Activated CD4-positive, alpha-beta T cell treated with anti-CD3 and anti-CD28 coated beads, Interleukin-2, amount 50 U/mL, for 24 hours (primary cell): ENCODE results near the gene FBN2.

Experiments
- DNase-seq, 2 donors: peaks; one replicate each; pipeline ENCODE4 v3.0.0-alpha.2; 2020; ENCODE audit warnings: low read depth in 1 of 2, low spot score in 1 of 2

Gene FBN2

DNA sequence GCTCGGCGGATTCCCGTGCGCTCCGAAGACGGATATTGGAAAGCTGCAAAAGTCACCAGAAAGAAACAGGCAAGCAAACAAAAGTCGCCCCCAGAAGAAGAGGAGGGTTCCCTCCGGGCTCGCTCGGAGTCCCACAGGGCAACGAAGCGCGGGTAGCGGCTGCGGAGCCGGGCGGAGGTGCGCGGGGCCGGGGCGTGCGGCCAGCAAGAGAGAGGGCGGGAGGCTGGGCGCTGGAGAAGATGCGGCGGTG, at the start of gene FBN2:
TSS of gene FBN2 (minus strand) at position 246 of the 250 bp plus-strand sequence. CDS start 642 bp downstream, outside the sequence.
- DNase-seq = no peak

DNA sequence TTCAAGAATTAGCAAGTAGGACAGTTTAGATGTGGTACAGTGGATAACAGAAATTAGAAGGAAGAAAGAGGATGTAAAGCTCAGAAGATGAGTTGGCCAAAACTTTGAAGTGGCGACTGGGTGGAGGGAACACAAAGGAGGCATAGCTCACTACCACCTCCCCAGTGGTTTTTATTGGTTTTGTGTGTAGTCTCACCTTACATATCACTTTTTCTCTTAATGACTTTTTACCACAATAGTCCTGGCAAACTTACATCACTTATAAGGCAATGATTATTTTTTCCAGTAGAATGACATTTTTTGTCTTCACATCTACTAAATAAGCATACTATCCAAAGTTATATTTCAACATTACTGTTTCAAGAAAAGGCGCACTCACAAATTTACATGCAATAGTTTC, 49.2 kb upstream of the FBN2 start:
- DNase-seq = no peak

DNA sequence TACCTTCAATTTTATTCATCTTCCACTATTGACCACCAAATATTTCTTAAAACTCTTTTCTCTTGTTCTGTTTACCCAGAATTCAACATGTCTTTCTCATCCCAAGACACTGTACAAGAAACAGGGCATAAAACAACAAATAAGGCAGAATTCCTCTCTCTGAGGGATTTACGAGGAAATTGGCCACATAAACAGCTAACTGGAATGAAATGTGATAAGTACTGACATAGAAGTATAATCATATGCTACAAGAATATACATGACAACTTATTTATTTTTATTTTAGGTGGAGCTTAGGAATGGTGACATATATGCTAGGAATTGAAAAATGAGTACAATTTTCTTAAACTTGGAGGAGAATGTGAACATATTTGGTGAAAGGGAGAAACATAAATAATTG, 48.8 kb upstream of the FBN2 start:
- DNase-seq = no peak

DNA sequence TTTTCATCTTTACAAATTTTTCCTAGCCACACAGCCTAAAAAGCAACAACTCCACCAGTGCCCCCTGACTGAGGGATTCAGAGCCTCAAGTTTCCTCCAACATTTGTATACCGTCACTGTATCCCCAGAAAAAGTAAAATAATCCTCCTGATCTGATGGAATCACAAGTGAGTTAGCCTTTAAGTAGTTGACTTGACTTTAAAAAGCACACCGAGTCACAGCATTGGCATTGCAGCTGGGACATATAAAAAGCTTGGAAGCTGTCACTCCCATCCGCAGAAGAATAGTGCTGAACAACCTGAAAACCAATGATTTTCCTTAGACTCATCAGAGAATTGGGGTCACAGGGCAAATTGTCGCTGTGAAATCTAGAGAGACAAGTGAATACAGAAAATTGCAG, 41.6 kb upstream of the FBN2 start:
- no peak for DNase-seq

DNA sequence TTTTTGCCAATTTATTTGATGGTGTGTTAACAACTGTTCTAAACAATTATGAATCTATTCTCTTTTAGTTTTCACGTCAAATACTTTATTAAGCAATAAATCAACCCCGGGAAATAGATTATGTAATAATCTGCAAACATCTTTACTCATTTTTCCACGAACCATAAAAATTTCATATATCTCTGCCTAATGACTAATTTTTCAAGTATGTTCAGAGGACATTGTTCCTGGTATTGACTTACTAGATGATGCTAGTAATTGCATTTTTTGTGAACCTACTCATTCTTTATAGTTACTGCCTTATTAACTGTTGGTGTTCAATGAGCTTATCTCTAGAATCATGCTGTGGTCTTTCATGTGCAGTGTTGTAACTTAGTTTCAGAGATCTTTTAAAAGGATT, 41.0 kb upstream of the FBN2 start:
- no peak for DNase-seq

DNA sequence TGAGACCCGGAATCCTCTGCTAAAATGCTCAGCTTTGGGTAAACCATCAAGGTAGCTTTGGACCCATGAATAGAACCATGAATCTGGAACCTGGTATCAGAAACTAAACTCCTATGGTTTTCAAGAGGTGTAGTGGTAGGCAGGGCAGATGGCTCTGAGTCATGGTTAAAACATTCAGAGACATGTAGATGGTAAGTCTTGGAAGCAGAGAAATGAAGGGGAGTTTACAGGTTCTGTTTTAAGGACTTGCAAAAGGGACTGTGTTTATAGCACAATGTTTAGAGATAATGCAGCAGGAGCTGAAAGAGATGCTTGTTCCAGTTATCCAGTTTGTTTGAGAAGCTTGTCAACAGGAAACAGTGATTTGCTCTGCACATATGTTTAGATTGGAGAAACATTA, 36.0 kb upstream of the FBN2 start:
- no peak for DNase-seq

DNA sequence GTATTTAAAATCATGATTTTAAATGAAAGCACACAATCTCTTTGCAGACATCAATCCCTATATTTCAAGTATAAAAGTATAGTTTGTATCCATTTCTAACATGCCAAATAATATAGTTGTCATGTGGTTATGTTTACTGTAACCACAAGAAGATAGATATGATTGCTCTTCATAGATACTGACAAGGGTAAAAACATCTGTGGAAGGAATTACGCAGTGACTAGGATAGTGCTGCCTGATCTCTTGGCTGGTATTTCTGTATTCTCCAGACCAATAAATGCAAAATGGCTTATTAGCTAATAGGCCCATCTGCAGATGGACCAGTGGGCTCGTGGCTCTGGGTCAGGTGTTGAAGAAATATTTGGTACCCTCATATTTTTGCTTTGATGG, 34.9 kb upstream of the FBN2 start:
- no peak for DNase-seq

DNA sequence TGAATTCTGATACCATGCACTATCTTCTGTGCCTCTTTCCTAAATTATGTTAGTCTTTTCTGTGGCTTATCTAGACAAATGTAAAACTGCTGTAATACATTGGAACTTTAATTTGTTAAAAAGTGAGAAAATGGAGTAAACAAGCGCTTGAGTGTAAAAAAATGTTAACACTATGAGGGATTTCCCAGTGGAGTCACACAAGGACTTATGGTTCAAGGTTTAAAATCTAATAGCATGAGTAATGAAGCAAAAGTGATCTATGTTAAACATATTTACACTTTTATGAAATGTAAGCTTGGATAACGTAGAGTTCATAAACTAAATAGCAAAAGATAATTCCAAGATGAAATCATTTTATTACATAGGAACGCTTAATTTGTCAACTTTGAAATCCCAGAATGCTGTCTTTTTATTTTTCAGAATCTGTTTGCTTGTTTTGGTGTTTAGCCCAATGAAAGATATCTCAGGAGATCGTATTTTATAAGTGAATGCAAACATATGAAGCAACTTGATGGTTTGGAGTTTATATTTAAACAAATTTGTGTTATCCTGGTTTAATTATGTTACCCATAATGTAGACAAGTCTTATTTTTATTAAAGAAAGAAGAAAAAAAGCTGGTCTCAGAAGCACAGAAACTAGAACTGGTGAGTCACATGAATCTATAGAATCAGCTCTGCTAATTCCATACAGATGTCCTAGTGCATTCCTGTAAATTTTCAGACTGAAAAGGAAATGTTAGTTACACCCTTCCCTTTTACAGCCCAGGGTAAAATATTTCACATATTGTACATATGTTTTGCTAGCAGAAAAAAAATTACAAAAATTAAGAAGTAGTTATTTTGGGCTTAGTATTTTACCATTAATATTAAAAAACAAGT, 34.2 kb upstream of the FBN2 start:
- no peak for DNase-seq

DNA sequence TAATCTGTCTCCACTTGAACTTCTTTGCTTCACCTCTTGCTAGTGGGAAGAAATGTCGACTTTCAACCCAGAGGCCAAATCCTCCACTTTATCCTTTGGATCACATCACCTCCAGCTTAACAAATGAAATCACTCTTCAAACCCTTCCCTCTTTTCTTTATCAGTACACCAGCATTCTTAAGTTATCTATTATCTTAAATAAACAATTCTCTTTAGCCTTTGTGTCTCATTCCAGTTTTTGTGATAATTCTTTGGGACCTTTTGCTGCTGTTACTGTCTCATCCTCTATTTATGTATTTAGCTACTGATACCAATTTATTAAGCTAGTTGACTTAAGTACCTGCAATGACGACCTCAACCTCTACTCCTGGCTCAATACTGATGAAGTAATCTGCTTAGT, 28.1 kb upstream of the FBN2 start:
- no peak for DNase-seq

DNA sequence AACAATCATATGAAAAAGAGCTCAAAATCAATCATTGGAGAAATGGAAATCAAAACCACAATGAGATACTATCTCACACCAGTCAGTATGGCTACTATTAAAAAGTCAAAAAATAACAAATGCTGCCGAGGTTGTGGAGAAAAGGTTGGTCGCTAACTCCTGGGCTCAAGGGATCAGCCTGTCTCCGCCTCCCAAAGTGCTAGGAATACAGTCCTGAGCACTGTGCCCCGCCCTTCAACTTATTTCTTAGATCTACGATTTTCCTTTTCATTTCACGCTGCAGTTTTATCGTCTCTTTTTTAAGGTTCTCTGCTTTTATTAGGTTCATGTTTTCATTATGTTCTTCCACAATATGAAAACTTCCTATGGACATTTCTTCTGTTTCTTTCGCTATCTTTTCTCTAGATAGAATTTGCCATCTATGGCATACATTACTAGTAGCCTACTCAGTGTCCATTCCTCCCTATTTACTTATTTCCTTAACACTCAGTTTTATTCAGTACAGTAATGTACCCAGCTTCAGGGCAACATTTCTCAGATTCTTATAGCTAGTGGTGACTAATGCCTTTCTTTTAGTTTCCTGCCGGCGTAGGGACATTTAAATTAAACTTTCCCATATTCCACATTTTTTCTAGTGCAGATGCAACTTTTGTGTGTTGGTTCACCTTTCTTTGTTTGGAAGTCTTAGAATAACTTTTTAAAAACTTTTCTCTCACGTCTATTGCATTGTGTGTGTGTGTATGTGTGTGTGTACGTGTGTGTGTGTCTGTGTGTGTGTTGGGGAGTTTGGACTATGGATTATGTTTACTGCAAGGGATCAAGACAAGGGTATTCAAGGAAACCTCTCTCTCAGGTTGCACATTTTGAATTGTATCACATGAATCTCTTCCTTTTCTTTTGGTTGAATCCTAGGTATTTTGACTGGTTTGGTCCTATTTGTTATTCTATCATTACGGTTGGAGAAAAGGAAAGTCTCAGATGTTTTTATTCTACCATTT, 21.6 kb upstream of the FBN2 start:
- no peak for DNase-seq

DNA sequence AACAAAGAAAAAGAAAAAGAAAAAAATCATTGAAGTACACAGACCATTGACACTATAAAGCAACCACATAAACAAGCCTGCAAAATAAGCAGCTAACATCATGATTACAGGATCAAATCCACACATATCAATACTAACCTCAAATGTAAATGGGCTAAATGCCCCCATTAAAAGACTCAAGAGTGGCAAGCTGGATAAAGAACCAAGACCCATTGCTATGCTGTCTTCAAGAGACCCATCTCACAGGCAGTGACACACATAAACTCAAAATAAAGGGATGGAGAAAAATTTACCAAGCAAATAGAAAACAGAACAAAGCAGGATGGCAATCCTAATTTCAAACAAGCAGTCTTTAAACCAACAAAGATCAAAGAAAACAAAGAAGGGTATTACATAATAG, 15.7 kb upstream of the FBN2 start:
- no peak for DNase-seq

DNA sequence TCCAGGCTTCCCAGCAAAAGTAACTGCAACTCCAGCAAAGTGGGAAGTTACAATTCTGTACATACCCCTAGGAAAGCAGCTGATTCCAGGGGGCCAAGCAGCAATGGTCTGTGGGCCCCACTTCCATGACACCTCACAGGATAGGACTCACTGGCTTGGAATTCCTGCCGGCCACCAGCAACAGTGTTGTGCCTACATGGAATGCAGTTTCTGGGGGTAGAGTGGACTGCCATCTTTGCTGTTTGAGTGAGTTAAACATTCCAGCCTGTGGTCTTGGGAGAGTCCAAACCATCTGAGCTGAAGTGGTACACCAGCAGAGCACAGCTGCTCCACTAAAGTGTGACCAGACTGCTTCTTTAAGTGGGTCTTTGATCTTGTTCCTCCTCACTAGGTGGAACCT, 13.4 kb upstream of the FBN2 start:
- DNase-seq = no peak

DNA sequence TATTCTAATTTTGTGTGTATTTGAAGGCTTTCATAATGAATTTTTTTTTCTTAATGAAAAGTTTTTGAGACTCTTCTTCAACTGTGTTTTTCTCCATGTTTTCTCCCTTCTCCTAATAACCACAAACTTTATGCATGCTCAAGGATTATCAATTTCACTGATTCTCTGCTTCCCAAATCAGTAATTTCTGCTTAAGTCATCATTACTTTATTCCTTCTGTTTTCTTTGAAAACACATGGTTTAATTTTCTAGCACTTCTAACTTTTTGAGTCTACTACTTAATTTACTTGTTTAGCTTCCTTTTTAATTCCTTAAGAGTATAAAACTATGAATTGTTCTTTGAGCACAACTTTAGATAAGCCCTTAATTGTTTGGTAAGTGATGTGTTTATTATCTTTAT, 11.5 kb upstream of the FBN2 start:
- DNase-seq = no peak

DNA sequence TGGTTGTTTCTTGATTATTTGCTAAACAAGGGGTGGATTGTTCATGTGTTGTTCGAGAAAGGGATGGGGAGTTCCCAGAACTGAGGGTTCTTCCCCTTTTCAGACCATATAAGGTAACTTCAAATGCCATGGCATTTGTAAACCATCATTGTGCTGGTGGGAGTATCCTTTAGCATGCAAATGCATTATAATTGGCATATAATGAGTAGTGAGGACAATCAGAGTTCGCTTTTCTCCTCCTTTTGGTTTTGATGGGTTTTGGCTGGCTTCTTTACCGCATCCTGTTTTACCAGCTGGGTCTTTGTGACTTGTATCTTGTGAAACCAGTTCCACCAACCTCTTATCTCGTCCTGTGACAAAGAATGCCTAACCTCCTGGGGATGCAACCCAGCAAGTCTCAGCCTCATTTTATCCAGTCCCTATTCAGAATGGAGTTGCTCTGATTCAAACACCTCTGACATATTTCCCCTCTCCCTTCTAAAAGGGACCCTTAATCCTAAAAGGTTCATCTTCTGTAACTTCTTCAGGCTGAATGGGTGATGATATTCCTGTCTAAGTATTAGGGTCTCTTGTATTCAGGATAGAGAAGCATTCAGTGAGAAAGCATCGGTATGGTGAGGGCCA, 8.7 kb upstream of the FBN2 start:
- no peak for DNase-seq

DNA sequence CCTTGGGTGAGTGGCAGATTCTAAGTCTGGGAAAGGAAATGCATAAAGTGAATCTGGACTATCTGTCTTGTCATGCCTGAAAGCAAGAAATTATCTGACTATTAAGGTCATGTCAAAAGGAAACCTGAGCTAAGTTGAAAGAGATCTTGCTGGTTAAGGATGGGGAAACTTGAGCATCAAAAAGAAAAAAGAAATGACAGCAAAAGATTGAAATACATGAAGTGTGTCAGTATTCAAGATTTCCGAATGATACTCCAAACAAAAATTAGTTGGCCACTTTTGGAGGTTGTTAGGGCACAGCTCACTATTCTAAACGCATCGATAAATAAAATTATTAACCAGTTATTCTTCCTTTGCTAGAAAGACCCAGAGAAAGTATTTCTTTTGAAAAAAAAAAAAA, 3.3 kb upstream of the FBN2 start:
- no peak for DNase-seq

DNA sequence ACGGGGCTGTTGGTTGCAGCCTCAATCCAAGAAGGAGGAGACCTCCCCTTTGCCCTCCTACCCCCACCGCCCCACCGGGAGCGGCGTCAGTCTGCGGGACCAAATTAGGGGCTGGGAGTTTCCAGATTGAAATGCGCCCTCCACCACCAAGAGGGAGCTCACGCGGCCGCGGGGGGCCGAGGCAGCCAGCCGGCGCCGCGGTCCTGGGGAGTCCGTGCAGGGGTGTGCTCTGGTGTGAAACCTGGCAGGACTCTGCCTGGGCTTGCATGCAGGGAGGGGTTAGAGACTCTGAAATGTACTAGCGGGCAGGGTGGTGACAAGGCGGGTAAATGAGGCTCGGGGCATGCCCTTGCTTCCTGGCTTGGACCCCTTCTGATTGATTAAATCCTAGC, 989 bp upstream of the FBN2 start:
- no peak for DNase-seq

DNA sequence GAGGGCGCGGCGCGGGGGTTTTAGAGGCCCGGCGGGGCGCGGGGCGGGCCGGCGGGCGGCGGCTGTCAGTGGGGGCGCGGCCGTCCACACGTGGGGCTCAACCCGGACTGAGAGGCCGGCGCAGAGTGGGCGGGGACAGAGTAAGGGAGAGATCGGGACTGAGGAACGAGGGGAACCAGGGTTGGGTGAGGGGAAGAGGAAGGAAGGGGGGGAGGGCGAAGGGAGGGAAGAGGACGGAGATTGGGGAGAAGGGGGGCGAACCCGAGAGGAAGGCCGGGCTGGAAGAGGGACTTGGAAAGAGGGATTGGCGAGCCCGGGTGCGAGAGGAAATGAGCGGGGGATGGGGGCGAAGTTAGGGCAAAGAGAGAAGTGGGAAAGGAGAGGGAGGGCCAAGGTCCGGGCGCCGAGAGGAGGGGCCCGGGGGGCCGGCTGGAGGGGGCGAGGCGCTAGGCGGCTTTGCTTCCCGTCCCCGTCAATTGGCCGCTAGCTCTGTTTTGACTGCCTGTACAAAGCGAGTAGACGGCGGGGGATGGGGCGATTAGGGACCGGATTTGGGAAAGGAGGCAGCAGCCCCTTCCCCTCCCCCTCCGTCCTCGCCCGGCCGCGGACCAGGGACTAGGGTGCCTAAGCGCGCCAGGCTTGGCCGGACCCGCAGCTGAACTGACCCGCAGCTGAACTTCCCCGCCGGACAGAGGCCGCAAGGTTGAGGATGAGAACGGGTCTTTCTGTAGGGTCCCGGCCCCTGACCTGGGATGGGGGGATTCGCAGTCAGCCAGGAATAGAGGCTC, 399 bp upstream of the FBN2 start:
- DNase-seq = no peak

DNA sequence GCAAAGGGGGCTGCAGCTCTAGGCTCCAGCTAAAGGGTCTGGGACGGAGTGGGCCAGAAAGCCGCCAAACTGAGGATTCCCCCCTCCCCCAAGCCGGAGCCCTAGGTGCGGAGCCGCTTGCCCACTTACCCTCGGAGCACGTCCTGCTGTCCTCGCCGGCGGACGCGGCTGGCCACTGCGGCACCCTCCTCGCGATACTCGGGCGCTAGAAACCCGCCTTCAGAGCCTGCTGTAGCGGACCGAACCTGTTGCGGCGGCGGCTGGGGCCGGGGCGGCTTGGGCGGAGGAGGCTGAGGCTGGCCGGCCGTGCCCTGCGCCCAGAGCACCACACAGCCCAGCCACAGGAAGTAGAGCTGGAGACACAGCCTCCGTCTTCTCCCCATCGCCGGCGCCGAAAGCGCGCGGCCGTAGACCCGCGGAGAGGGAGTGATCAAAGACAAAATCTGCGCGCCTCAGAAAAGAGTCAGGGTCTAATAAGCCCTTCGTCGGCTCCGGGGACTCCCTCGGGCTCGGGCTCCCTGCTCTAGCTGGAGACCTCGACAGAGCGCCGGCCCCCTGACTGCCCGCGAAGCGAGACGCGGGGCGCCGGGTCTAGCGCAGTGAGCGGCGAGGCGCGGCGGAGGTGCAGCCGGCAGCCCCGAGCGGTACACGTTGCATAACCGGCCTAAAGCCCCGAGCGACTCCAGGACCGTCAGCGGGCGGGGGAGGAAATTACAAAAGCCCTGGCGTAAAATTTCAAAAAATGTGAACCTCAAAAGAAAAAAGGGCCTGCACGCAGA, 635 bp downstream of the FBN2 start:
- DNase-seq = no peak

DNA sequence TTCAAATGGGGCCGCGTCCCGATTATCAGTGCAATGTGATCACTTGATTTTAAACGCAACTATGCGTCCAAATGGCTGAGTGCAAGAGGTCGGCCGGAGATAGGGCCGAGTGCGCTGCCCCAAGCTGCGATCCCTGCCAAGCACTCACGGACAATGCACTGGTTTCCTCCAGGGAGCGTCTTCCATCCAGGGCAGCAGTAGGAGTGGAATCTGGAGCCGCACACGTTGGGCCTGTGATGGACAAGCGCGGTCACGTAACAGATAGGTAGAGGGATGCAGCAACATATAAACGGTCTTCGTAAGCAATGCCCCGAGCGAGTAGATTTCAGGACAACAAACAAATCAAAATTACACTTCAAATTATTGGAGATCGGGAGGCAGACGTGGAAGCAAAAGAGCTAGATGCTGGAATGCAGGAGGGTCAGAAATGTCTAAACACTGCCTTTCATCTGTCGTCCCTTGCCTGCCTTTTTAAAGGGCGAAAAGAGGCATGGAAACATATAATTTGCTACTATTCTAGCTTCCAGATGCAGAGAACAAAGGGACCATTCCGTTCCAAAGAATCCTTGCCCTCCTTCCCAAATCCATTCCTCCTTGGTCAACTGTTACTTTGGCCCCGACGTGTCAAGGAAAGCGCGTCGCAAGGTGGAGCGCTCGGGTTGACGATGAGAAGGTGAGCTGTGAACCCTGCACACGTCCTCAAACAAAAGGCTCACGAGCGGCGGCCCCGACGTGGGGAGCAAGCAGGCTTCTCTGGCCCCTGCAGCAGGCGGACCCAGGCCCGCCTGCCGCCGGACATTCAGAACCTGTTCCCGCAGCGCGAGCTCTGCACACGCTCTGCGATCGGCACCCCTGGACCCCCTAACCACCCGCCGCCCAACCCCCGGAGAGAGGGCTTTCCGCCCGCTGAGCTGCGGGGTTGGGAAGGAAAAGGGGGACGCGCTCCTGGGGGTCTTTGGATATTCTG, 1.5 kb downstream of the FBN2 start:
- DNase-seq = no peak
